ENCODE results near the gene NPIPB2. TPM values are rescaled to one million over a fixed set of nuclear protein-coding genes. Genes with fewer than 3 reads are reported as not detected.

NPIPB2 gene
- total RNA-seq, 1 donor, result 4.7 TPM

DNA sequence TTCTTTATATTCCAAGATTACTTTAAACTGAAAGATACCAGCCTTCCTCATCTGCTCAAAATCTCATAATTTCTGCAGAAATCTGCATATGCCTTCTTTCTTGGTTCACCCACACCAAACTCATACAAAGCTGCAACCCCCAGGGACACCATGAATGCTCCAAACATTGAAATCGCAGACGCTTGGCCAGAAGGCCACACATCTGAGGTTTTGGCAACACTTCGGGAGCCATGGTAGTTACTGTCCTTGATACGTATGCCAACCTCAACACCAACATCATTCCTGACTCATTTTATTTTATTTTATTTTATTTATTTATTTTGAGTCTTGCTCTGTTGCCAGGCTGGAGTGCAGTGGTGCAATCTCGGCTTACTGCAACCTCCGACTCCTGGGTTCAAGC is 37.9 kb downstream of the NPIPB2 start:
- peak; percentile 38 for DNase-seq (ENCODE audit: insufficient read length, low spot score, missing footprints)
- Histone ChIP-seq H3K27me3 (ENCODE audit: insufficient read depth, low read length) (no peaks in the 10 kb centered on the region), H3K4me3 (ENCODE audit: insufficient read depth, low read length) (no peak overlapping the region), H2AFZ (ENCODE audit: low read length) (no peak overlapping the region), H3K27ac (ENCODE audit: low read depth, low read length) (peak overlapping the region; percentile 46), H3K9me3 (ENCODE audit: low read depth, low read length) (no peaks in the 10 kb centered on the region), H4K20me1 (ENCODE audit: insufficient read depth, low read length) (peaks cover 63% of the 10 kb centered on the region), H3K36me3 (ENCODE audit: insufficient read depth, low read length) (peaks cover 16% of the 10 kb centered on the region), H3K4me2 (ENCODE audit: insufficient read depth, low read length) (no peak overlapping the region), H3K79me2 (ENCODE audit: insufficient read depth, low read length) (peaks cover 94% of the 10 kb centered on the region), H3K4me1 (ENCODE audit: insufficient read depth, low read length) (peaks cover 13% of the 10 kb centered on the region)
- TF ChIP-seq, protein P1, sequence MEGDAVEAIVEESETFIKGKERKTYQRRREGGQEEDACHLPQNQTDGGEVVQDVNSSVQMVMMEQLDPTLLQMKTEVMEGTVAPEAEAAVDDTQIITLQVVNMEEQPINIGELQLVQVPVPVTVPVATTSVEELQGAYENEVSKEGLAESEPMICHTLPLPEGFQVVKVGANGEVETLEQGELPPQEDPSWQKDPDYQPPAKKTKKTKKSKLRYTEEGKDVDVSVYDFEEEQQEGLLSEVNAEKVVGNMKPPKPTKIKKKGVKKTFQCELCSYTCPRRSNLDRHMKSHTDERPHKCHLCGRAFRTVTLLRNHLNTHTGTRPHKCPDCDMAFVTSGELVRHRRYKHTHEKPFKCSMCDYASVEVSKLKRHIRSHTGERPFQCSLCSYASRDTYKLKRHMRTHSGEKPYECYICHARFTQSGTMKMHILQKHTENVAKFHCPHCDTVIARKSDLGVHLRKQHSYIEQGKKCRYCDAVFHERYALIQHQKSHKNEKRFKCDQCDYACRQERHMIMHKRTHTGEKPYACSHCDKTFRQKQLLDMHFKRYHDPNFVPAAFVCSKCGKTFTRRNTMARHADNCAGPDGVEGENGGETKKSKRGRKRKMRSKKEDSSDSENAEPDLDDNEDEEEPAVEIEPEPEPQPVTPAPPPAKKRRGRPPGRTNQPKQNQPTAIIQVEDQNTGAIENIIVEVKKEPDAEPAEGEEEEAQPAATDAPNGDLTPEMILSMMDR (IDR thresholded peaks at IDR 0.05; ENCODE audit: extremely low read depth, low read depth, low read length), result no peak

DNA sequence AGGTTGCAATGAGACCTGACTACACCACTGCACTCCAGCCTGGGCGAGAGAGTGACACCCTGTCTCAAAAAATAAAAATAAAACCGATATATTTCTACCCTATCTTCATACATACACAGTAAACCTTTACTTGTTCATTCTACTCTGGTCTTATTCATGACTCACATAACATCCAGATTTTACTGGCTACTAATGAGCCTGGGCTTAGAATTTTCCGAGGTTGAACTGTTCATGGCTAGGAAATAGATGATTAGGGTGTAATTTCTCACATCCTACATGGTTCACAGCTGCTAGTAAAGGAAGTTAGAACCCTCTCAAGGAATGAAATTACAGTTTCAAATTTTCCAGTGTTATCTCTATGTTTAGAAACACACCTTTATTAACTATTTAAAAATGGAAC is 40.8 kb downstream of the NPIPB2 start:
- Histone ChIP-seq H3K4me3 (ENCODE audit: insufficient read depth, low read length) (no peak overlapping the region), H3K27me3 (ENCODE audit: insufficient read depth, low read length) (no peaks in the 10 kb centered on the region), H3K36me3 (ENCODE audit: insufficient read depth, low read length) (peaks cover 14% of the 10 kb centered on the region), H3K27ac (ENCODE audit: low read depth, low read length) (peak overlapping the region; percentile 34), H2AFZ (ENCODE audit: low read length) (no peak overlapping the region), H4K20me1 (ENCODE audit: insufficient read depth, low read length) (peaks cover 58% of the 10 kb centered on the region), H3K9me3 (ENCODE audit: low read depth, low read length) (no peaks in the 10 kb centered on the region), H3K4me1 (ENCODE audit: insufficient read depth, low read length) (peaks cover 32% of the 10 kb centered on the region), H3K79me2 (ENCODE audit: insufficient read depth, low read length) (peaks cover 89% of the 10 kb centered on the region), H3K4me2 (ENCODE audit: insufficient read depth, low read length) (no peak overlapping the region)
- TF ChIP-seq, protein P1 (IDR thresholded peaks at IDR 0.05; ENCODE audit: extremely low read depth, low read depth, low read length), result no peak
- DNase-seq (ENCODE audit: insufficient read length, low spot score, missing footprints), result peak; percentile 55

DNA sequence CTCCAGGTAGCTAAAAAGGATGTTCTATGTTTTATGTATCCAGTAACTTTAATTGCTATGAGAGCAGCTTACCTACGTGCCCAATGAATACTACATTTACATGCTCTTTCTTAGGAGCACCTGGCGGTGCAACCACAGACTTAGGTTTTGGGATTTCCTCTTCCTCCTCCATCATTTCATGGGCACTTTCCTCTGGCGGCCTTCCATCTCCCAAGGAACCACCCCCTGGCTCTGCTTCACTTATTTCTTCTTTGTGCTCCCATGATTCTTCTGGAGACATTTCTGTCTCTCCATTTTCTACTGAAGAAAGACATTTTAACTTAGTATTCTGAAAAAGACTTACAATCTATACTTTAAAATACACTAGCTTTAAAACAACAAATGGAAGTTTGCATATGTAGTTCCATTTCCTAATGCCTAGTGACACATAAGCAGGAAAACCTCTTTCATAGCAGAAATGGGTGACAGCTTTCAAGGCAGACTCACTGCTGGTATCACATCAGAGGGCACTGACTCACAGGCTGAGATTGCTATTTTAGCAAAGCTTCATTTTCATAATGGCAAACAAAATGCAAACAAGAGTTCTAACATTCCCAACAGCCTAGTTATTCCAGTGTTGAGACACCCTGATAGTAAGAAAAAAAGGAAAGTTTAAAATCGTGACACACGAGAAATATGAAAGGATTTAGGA is 45.2 kb downstream of the NPIPB2 start:
- peaks cover 21% of the 10 kb centered on the region for H3K4me1 ChIP-seq (ENCODE audit: insufficient read depth, low read length)
- peak overlapping the region; percentile 46 for H3K4me2 ChIP-seq (ENCODE audit: insufficient read depth, low read length)
- TF ChIP-seq, protein P1 (IDR thresholded peaks at IDR 0.05; ENCODE audit: extremely low read depth, low read depth, low read length), result no peak
- H3K27ac ChIP-seq (ENCODE audit: low read depth, low read length), result peak overlapping the region; percentile 68
- H3K27me3 ChIP-seq (ENCODE audit: insufficient read depth, low read length), result no peaks in the 10 kb centered on the region
- H3K79me2 ChIP-seq (ENCODE audit: insufficient read depth, low read length), result peaks cover 82% of the 10 kb centered on the region
- no peak overlapping the region for H2AFZ ChIP-seq (ENCODE audit: low read length)
- no peaks in the 10 kb centered on the region for H3K9me3 ChIP-seq (ENCODE audit: low read depth, low read length)
- peaks cover 38% of the 10 kb centered on the region for H4K20me1 ChIP-seq (ENCODE audit: insufficient read depth, low read length)
- DNase-seq (ENCODE audit: insufficient read length, low spot score, missing footprints), result peak; percentile 92
- peaks cover 33% of the 10 kb centered on the region for H3K36me3 ChIP-seq (ENCODE audit: insufficient read depth, low read length)
- no peak overlapping the region for H3K4me3 ChIP-seq (ENCODE audit: insufficient read depth, low read length)

DNA sequence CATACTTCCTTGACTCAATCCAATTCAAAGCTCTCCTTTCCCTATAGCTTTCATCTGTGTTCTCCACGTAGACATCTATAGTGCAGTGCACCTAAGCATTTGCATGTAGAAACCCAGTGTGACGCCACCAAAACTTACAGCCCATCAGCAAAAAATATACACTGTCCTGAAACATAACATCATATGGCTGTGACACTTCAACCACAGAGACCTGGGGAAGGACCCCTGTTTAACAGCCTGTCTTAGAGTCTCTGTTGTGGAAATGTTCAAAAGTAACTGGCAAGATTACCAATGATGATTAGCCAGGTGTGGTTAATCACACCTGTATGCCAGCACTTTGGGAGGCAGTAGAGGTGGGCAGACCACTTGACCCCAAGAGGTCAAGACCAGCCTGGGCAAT is 48.3 kb downstream of the NPIPB2 start:
- Histone ChIP-seq H2AFZ (ENCODE audit: low read length) (no peak overlapping the region), H4K20me1 (ENCODE audit: insufficient read depth, low read length) (peaks cover 16% of the 10 kb centered on the region), H3K79me2 (ENCODE audit: insufficient read depth, low read length) (peaks cover 62% of the 10 kb centered on the region), H3K36me3 (ENCODE audit: insufficient read depth, low read length) (peaks cover 43% of the 10 kb centered on the region), H3K4me1 (ENCODE audit: insufficient read depth, low read length) (peaks cover 20% of the 10 kb centered on the region), H3K9me3 (ENCODE audit: low read depth, low read length) (no peaks in the 10 kb centered on the region), H3K27me3 (ENCODE audit: insufficient read depth, low read length) (no peaks in the 10 kb centered on the region), H3K4me2 (ENCODE audit: insufficient read depth, low read length) (no peak overlapping the region), H3K27ac (ENCODE audit: low read depth, low read length) (no peak overlapping the region), H3K4me3 (ENCODE audit: insufficient read depth, low read length) (no peak overlapping the region)
- DNase-seq (ENCODE audit: insufficient read length, low spot score, missing footprints), result no peak
- TF ChIP-seq, protein P1 (IDR thresholded peaks at IDR 0.05; ENCODE audit: extremely low read depth, low read depth, low read length), result no peak

All from osteoblast (primary cell).